DMS 273 (cell line): Measurements from ENCODE around the gene SPINDOC.

Experiments
- DNase-seq: peaks from one replicate; lab custom pipeline; 2025; ENCODE audit not compliant: unreplicated experiment; lab: John Stamatoyannopoulos, UW

SPINDOC gene

GRCh38 chr11:63829823-63830489, 16.7 kb downstream of the SPINDOC start:
- peak; percentile 52 for DNase-seq

- no peak for DNase-seq
Measured at GRCh38 chr11:63831326-63831725, 18.1 kb downstream of the SPINDOC start.

GRCh38 chr11:63832336-63832735, 19.1 kb downstream of the SPINDOC start:
- peak; percentile 8 for DNase-seq

- no peak for DNase-seq
Measured at GRCh38 chr11:63833048-63833447, 19.8 kb downstream of the SPINDOC start.

GRCh38 chr11:63834535-63835157, 21.4 kb downstream of the SPINDOC start:
- no peak for DNase-seq

GRCh38 chr11:63835158-63835545, 21.9 kb downstream of the SPINDOC start:
- no peak for DNase-seq

GRCh38 chr11:63837027-63837688, 23.9 kb downstream of the SPINDOC start:
- DNase-seq = peak; percentile 90

GRCh38 chr11:63837739-63838138, 24.5 kb downstream of the SPINDOC start:
- no peak for DNase-seq

- DNase-seq = no peak
Measured at GRCh38 chr11:63838150-63838677, 25.0 kb downstream of the SPINDOC start.

GRCh38 chr11:63838678-63839507, 25.6 kb downstream of the SPINDOC start, which contains the start of gene MARK2:
TSS of gene MARK2 (plus strand) at chr11:63839110. CDS start at chr11:63839507, 397 bp downstream.
- DNase-seq = peak; percentile 98

- DNase-seq = peak; percentile 53
Measured at GRCh38 chr11:63839508-63840355, 26.5 kb downstream of the SPINDOC start.

GRCh38 chr11:63840356-63841060, 27.3 kb downstream of the SPINDOC start:
- DNase-seq = no peak

- DNase-seq = peak; percentile 10
Measured at GRCh38 chr11:63841554-63841953, 28.3 kb downstream of the SPINDOC start.

GRCh38 chr11:63843041-63843440, 29.8 kb downstream of the SPINDOC start:
- DNase-seq = no peak

- DNase-seq = no peak
Measured at GRCh38 chr11:63844836-63845235, 31.6 kb downstream of the SPINDOC start.

GRCh38 chr11:63845303-63845702, 32.0 kb downstream of the SPINDOC start:
- DNase-seq = no peak

- no peak for DNase-seq
Measured at GRCh38 chr11:63845911-63846310, 32.7 kb downstream of the SPINDOC start.

- no peak for DNase-seq
Measured at GRCh38 chr11:63846897-63847296, 33.6 kb downstream of the SPINDOC start.

GRCh38 chr11:63847363-63847762, 34.1 kb downstream of the SPINDOC start:
- no peak for DNase-seq
